ENCODE data around the gene GALK1. TPM values are rescaled to one million over a fixed set of nuclear protein-coding genes. Genes with fewer than 3 reads are reported as not detected.

GALK1 gene
- total RNA-seq, 1 donor from 2014 or later: 31.6 TPM

DNA sequence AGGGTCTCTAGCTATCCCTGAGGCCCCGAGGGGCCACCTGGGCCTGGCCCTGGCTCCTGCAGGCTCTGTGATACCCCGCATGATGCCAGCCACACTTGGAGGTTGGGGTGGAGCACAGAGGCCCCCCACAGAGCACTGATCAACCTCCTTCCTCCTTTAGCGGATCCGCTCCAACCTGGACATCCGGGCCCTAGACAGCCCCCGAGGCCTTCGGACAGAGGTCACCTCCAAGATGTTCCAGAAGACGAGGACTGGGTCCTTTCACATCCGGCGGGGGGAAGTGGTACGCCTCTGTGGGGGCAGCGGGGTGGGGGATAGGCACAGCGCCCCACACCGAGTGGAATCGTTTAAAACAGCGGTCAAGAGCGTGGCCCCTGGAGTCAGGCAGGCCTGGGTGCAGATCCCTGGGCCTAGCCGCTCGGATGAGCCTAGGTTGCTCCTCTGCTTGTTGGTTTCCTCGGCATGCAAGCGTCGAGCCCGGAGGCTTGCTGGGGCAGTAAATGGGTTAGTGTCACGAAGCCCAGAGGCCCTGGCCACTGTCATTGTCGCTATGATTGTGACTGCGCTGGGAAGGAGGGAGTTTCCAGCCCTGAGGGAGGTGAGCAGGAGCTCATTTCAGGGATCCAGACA, 33.8 kb downstream of the GALK1 start:
- ATAC-seq (no peak), DNase-seq (no peak)
- H3K9me3 ChIP-seq: no peaks in the 10 kb centered on the region
- H3K27ac ChIP-seq: no peak overlapping the region
- H3K27me3 ChIP-seq: no peaks in the 10 kb centered on the region
- H3K4me1 ChIP-seq: no peaks in the 10 kb centered on the region
- no peaks in the 10 kb centered on the region for H3K36me3 ChIP-seq
- intact Hi-C loops (cut with DNase I): no loop called here
- no peak overlapping the region for H3K4me3 ChIP-seq
- TF ChIP-seq, protein P1, sequence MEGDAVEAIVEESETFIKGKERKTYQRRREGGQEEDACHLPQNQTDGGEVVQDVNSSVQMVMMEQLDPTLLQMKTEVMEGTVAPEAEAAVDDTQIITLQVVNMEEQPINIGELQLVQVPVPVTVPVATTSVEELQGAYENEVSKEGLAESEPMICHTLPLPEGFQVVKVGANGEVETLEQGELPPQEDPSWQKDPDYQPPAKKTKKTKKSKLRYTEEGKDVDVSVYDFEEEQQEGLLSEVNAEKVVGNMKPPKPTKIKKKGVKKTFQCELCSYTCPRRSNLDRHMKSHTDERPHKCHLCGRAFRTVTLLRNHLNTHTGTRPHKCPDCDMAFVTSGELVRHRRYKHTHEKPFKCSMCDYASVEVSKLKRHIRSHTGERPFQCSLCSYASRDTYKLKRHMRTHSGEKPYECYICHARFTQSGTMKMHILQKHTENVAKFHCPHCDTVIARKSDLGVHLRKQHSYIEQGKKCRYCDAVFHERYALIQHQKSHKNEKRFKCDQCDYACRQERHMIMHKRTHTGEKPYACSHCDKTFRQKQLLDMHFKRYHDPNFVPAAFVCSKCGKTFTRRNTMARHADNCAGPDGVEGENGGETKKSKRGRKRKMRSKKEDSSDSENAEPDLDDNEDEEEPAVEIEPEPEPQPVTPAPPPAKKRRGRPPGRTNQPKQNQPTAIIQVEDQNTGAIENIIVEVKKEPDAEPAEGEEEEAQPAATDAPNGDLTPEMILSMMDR (IDR thresholded peaks at IDR 0.05): no peak

DNA sequence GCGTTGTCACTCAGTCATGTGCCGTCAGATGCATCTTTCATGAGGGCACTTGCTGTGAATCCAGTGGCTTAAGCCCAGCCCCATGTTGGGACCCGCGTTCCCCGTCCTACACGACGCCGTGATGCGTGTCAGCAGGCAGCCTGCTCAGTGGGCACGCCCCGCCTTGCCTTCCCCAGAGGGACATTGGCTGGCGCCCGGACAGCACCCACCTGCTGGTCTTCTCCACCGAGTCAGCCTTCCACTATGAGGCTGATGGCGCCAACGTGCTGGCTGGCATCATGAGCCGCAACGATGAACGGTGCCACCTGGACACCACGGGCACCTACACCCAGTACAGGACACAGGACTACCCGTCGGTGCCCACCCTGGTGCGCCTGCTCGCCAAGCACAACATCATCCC, 34.9 kb downstream of the GALK1 start:
- H3K36me3 ChIP-seq: no peaks in the 10 kb centered on the region
- TF ChIP-seq, protein P1 (IDR thresholded peaks at IDR 0.05): no peak

DNA sequence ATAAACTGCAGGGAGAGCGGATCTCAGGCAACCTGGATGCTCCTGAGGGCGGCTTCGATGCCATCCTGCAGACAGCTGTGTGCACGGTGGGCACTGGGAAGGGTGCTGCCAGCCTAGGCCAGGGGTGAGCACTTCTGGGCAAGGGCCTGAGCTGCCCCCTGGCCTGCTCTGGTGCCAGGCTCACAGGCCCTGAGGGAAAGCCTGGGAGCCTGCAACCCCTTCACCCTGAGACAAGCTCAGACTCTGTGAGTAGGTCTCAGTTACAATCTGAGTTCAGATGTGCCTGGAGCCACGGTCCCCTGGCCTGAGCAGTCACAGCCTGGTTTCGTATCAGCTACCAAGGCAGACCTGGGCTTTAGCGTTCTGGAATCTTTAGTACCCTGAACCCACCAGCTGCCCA, 35.6 kb downstream of the GALK1 start:
- Histone ChIP-seq H3K27me3 (no peaks in the 10 kb centered on the region), H3K27ac (no peak overlapping the region), H3K4me1 (no peaks in the 10 kb centered on the region), H3K9me3 (no peaks in the 10 kb centered on the region), H3K4me3 (no peak overlapping the region), H3K36me3 (no peaks in the 10 kb centered on the region)
- intact Hi-C loops (cut with DNase I): loop anchor here (10.0 kb wide), 1 partner anchor 55 kb away; no protein-coding TSS in a partner anchor
- ATAC-seq: no peak
- TF ChIP-seq, protein P1 (IDR thresholded peaks at IDR 0.05): no peak
- DNase-seq: no peak

More for the DNA sequence above, 34.9 kb downstream of the GALK1 start:
- no peak overlapping the region for H3K4me3 ChIP-seq
- intact Hi-C loops (cut with DNase I): no loop called here
- H3K4me1 ChIP-seq: no peaks in the 10 kb centered on the region
- H3K9me3 ChIP-seq: no peaks in the 10 kb centered on the region
- H3K27ac ChIP-seq: no peak overlapping the region
- ATAC-seq (no peak), DNase-seq (no peak)
- no peaks in the 10 kb centered on the region for H3K27me3 ChIP-seq

DNA sequence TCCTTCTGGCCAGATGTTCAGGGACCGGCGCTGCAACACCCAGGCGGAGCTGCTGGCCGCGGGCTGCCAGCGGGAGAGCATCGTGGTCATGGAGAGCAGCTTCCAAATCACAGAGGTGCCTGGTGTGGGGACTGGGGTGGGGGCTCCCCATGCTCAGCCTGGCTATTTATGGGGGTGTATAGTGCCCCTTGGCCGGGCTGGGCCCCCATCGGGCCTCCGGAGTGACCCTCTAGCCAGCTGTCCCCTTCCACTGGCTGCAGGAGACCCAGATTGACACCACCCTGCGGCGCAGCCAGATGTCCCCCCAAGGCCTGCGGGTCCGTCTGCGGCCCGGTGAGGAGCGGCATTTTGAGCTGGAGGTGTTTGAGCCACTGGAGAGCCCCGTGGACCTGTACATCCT, 37.6 kb downstream of the GALK1 start:
- intact Hi-C loops (cut with DNase I): loop anchor here (10.0 kb wide), 1 partner anchor 53 kb away; no protein-coding TSS in a partner anchor
- Histone ChIP-seq H3K27me3 (no peaks in the 10 kb centered on the region), H3K36me3 (no peaks in the 10 kb centered on the region), H3K27ac (no peak overlapping the region), H3K4me1 (no peaks in the 10 kb centered on the region), H3K4me3 (no peak overlapping the region), H3K9me3 (no peaks in the 10 kb centered on the region)
- ATAC-seq (no peak), DNase-seq (no peak)
- TF ChIP-seq, protein P1 (IDR thresholded peaks at IDR 0.05): no peak

DNA sequence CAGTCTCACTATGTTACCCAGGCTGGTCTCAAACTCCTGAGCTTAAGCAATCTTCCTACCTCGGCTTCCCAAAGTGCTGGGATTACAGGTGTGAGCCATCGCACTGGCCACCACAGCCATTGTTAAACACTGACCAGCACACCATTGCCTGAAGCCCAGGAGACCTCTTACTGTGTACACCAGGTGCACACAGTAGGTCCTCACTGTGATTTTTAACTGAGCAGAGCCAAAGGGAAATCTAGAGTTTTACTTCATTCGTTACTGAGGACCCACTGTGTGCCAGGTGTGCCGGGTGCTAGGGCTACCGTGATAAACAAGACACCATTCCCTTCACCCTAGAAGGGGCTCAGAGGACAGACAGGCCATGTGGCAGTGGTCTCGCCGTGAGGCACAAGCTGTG, 39.5 kb downstream of the GALK1 start:
- H3K27me3 ChIP-seq: peaks cover 6% of the 10 kb centered on the region
- no peak for ATAC-seq
- no peak overlapping the region for H3K27ac ChIP-seq
- H3K9me3 ChIP-seq: no peaks in the 10 kb centered on the region
- intact Hi-C loops (cut with DNase I): loop anchor here (10.0 kb wide), 1 partner anchor 51 kb away; no protein-coding TSS in a partner anchor
- H3K36me3 ChIP-seq: no peaks in the 10 kb centered on the region
- H3K4me3 ChIP-seq: no peak overlapping the region
- no peak for DNase-seq
- TF ChIP-seq, protein P1 (IDR thresholded peaks at IDR 0.05): no peak
- H3K4me1 ChIP-seq: peaks cover 2% of the 10 kb centered on the region
